Gastroesophageal sphincter (tissue), 3 donors: ENCODE results near the gene SWSAP1.

ENCODE experiments used
- EP300 ChIP-seq: sonication (generic); formaldehyde crosslinking; IDR thresholded peaks from one replicate; pipeline ENCODE4 v1.6.1; 2017; ENCODE audit warnings: antibody characterized with exemption, mild to moderate bottlenecking
- POLR2A ChIP-seq, 2 donors: fragments of 450-650 bp; IDR thresholded peaks; one replicate each; pipeline ENCODE4 v1.6.1; 2017; ENCODE audit warnings: antibody characterized with exemption in 2 of 2, mild to moderate bottlenecking in 2 of 2, moderate library complexity in 1 of 2
- POLR2AphosphoS5 ChIP-seq: sonication (generic); formaldehyde crosslinking; IDR thresholded peaks from one replicate; pipeline ENCODE4 v1.6.1; 2017; ENCODE audit warnings: antibody characterized with exemption
- TF ChIP-seq, protein P1 (sequence below), 4 experiments: fragments of 200-600 bp in 2 of 4; fragments of 450-650 bp in 2 of 4; sonication (generic) in 1 of 4; IDR thresholded peaks; one replicate each; pipeline ENCODE4 v1.5.1; 2017 to 2019; ENCODE audit warnings: antibody characterized with exemption in 4 of 4, mild to moderate bottlenecking in 2 of 4, moderate library complexity in 2 of 4

DNA sequence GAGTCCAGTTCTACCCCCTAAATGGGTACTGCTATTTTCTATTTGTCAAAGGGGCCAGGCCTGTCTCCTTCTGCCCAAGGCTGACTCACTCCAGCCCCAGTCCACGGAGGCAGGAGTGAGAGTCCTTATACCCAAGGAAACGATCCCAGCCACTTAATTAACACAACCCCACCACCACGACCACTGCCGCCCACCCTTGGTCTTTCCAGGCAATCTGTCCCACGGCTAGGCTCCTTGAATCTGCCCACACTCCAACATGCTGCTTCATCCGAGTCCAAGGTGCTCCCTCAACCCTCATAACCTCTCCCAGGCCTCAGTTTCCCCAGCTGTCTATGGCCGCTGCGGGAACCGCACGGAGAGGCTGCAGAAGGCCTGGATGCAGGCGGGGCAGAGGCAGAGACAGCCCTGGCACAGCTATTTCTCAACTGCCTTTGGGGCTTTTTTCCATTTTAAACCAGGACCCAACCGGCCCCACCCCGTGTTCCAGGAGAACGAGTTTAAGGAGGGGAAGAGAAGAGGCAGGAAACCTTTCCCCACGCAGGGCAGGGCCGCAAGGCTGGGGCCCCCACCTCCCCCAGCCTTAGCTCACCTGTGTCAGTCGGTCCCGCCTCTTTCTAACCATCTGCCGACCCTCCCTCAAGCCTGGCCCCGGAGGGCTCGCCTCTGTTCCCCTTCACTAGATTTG, 35.8 kb upstream of the SWSAP1 start:
- TF ChIP-seq, protein P1, sequence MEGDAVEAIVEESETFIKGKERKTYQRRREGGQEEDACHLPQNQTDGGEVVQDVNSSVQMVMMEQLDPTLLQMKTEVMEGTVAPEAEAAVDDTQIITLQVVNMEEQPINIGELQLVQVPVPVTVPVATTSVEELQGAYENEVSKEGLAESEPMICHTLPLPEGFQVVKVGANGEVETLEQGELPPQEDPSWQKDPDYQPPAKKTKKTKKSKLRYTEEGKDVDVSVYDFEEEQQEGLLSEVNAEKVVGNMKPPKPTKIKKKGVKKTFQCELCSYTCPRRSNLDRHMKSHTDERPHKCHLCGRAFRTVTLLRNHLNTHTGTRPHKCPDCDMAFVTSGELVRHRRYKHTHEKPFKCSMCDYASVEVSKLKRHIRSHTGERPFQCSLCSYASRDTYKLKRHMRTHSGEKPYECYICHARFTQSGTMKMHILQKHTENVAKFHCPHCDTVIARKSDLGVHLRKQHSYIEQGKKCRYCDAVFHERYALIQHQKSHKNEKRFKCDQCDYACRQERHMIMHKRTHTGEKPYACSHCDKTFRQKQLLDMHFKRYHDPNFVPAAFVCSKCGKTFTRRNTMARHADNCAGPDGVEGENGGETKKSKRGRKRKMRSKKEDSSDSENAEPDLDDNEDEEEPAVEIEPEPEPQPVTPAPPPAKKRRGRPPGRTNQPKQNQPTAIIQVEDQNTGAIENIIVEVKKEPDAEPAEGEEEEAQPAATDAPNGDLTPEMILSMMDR (IDR thresholded peaks at IDR 0.05) = no peak
- TF ChIP-seq POLR2AphosphoS5 = no peak
- TF ChIP-seq POLR2A (IDR thresholded peaks at IDR 0.05) = no peak
- TF ChIP-seq EP300 = no peak
